Endothelial cell (in vitro differentiated cells): Measurements from ENCODE around the gene SH3RF1. TPM values are rescaled to one million over a fixed set of nuclear protein-coding genes. Genes with fewer than 3 reads are reported as not detected.

Experiments
- DNase-seq: peaks from one replicate; pipeline ENCODE4 v3.0.0; 2021; ENCODE audit warnings: low spot score
- H3K27ac Mint-ChIP-seq: one replicate; pipeline ENCODE4 v1.8.0; 2021; ENCODE audit warnings: mixed read lengths, inconsistent platforms; ENCODE audit not compliant: unreplicated experiment
- H3K27me3 Mint-ChIP-seq: one replicate; pipeline ENCODE4 v1.8.0; 2021; ENCODE audit warnings: mild to moderate bottlenecking, moderate library complexity, mixed read lengths, inconsistent platforms; ENCODE audit not compliant: unreplicated experiment
- H3K36me3 Mint-ChIP-seq: one replicate; pipeline ENCODE4 v1.8.0; 2021; ENCODE audit warnings: mild to moderate bottlenecking, low read depth, mixed read lengths, inconsistent platforms; ENCODE audit not compliant: unreplicated experiment
- H3K4me1 Mint-ChIP-seq: one replicate; pipeline ENCODE4 v1.8.0; 2021; ENCODE audit warnings: mild to moderate bottlenecking, mixed read lengths, inconsistent platforms; ENCODE audit not compliant: unreplicated experiment
- H3K4me3 Mint-ChIP-seq: one replicate; pipeline ENCODE4 v1.8.0; 2021; ENCODE audit warnings: mild to moderate bottlenecking, mixed read lengths, inconsistent platforms; ENCODE audit not compliant: unreplicated experiment
- H3K9me3 Mint-ChIP-seq: one replicate; pipeline ENCODE4 v1.8.0; 2021; ENCODE audit warnings: mixed read lengths, inconsistent platforms; ENCODE audit not compliant: unreplicated experiment
- total RNA-seq: library from RNA; stranded (reverse); fragmentation: NEBNext Ultra II Directional; extraction: Animal tissue kit (Norgen Biotek cat#: 25700); gene quantifications from one replicate; pipeline ENCODE4 v1.2.1, GENCODE V29; 2021; ENCODE audit not compliant: unreplicated experiment
- TF ChIP-seq, protein P1 (sequence below): fragments of 200-600 bp; sonication (generic); IDR thresholded peaks from one replicate; pipeline ENCODE4 v1.5.0; 2021; ENCODE audit warnings: antibody characterized with exemption; ENCODE audit not compliant: unreplicated experiment

The SH3RF1 gene
- total RNA-seq, 1 donor from 2014 or later: 23.5 TPM

DNA sequence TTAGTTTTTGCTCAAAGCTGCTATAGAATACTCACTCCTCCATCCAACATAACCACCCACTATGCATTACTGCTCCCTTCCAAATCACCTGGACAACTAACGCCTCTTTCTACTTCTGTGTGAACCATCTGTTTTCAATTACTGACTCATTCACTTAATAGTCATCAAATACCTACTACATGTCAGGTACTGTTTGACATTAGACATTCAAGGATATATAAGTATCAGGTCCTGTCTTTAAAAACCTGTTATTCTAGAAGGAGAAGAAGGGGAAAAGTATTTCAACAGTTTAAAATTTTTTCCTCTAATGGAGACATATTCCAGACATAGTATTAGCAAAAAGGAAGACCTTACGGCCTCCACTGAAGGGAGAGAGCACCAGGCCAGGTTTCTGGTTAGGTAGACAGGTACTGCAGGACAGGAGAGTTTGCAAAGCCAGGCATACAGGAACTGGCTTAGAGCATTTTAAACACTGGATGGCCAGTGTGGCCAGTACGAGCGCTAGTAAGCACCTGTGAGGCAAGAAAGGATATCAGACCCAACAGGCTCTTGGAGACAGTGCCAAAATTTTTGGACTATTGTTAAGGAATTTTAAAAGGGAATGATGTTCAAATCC lies 39.0 kb downstream of the SH3RF1 start:
- H3K9me3 Mint-ChIP-seq: no peaks in the 10 kb centered on the region
- TF ChIP-seq, protein P1, sequence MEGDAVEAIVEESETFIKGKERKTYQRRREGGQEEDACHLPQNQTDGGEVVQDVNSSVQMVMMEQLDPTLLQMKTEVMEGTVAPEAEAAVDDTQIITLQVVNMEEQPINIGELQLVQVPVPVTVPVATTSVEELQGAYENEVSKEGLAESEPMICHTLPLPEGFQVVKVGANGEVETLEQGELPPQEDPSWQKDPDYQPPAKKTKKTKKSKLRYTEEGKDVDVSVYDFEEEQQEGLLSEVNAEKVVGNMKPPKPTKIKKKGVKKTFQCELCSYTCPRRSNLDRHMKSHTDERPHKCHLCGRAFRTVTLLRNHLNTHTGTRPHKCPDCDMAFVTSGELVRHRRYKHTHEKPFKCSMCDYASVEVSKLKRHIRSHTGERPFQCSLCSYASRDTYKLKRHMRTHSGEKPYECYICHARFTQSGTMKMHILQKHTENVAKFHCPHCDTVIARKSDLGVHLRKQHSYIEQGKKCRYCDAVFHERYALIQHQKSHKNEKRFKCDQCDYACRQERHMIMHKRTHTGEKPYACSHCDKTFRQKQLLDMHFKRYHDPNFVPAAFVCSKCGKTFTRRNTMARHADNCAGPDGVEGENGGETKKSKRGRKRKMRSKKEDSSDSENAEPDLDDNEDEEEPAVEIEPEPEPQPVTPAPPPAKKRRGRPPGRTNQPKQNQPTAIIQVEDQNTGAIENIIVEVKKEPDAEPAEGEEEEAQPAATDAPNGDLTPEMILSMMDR: no peak
- no peak for DNase-seq
- H3K27ac Mint-ChIP-seq: no peak overlapping the region
- H3K4me3 Mint-ChIP-seq: no peak overlapping the region
- peaks cover 5% of the 10 kb centered on the region for H3K36me3 Mint-ChIP-seq
- peaks cover 9% of the 10 kb centered on the region for H3K4me1 Mint-ChIP-seq
- no peaks in the 10 kb centered on the region for H3K27me3 Mint-ChIP-seq

- no peak for DNase-seq
- Mint-ChIP-seq H3K9me3 (no peaks in the 10 kb centered on the region), H3K4me1 (peaks cover 9% of the 10 kb centered on the region), H3K36me3 (peaks cover 5% of the 10 kb centered on the region), H3K27ac (no peak overlapping the region), H3K27me3 (no peaks in the 10 kb centered on the region), H3K4me3 (no peak overlapping the region)
- TF ChIP-seq, protein P1: no peak
Measured at GRCh38 chr4:169229571-169230028, 41.2 kb downstream of the SH3RF1 start.

DNA sequence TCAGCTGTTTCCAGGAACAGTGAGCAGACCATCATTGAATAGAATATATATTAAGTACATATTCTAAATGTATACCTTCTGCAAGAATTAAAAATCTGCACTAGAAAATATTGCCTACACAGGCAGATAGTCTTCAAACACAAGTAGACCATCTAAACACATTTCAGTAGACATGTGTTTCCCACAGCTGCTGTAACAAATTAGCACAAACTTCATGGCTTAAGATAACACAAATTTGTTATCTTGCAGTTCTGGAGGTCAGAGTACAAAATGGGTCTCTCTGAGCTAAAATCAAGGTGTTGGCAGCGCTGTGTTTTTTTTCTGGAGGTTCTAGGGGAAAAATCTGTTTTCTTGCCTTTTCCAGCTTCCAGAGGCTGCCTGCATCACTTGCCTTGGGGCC lies 42.7 kb downstream of the SH3RF1 start:
- H3K27me3 Mint-ChIP-seq: no peaks in the 10 kb centered on the region
- H3K36me3 Mint-ChIP-seq: peaks cover 5% of the 10 kb centered on the region
- no peak for DNase-seq
- H3K4me3 Mint-ChIP-seq: no peak overlapping the region
- no peak overlapping the region for H3K27ac Mint-ChIP-seq
- no peaks in the 10 kb centered on the region for H3K9me3 Mint-ChIP-seq
- TF ChIP-seq, protein P1: no peak
- H3K4me1 Mint-ChIP-seq: no peaks in the 10 kb centered on the region

DNA sequence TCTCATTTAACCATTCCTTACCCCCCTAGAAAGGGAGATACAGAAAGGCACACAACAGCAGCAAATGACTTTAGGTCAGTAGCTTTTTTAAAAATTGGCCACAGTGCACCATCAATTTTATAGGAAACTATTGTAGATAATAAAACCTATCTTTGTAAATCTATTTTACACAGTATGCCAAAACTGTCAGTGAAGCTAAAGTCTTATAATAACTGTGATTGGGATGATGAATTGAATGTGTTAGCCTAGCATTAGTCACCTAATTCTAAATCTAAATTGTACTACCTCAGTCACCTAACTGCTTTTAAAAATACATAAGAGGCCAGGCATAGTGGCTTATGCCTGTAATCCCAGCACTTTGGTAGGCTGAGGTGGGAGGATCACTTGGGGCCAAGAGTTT lies 44.2 kb downstream of the SH3RF1 start:
- DNase-seq: no peak
- Mint-ChIP-seq H3K27me3 (no peaks in the 10 kb centered on the region), H3K4me1 (no peaks in the 10 kb centered on the region), H3K4me3 (no peak overlapping the region), H3K36me3 (peaks cover 2% of the 10 kb centered on the region), H3K9me3 (no peaks in the 10 kb centered on the region), H3K27ac (no peak overlapping the region)
- TF ChIP-seq, protein P1: no peak

- Mint-ChIP-seq H3K4me1 (no peaks in the 10 kb centered on the region), H3K36me3 (no peaks in the 10 kb centered on the region), H3K27ac (no peak overlapping the region), H3K9me3 (no peaks in the 10 kb centered on the region), H3K4me3 (no peak overlapping the region), H3K27me3 (no peaks in the 10 kb centered on the region)
- TF ChIP-seq, protein P1: no peak
- no peak for DNase-seq
Measured at GRCh38 chr4:169225812-169226211, 44.9 kb downstream of the SH3RF1 start.
